SK-N-SH treated with all-trans-retinoic acid at 6 μM for 48 hours (cell line): ENCODE data around the gene NDOR1.
"Not testable (repeated sequence)": the region's sequence is repeated elsewhere in the genome, so short reads cannot be mapped to it uniquely, and the experiment has no call there.

Experiments used
- ARNTL ChIP-seq: fragments of 450-650 bp; formaldehyde crosslinking; IDR thresholded peaks from 2 replicates; pipeline ENCODE4 v1.5.0; 2020; ENCODE audit warnings: low read depth, mild to moderate bottlenecking, moderate library complexity, borderline replicate concordance
- CREB5 ChIP-seq: fragments of 250-450 bp; sonication (Bioruptor Pico); IDR thresholded peaks from 2 replicates; pipeline ENCODE4 v1.5.1; 2020; ENCODE audit warnings: low read depth, mild to moderate bottlenecking, moderate library complexity
- CSRNP3 ChIP-seq: fragments of 250-450 bp; sonication (Bioruptor Pico); IDR thresholded peaks from 2 replicates; pipeline ENCODE4 v1.5.1; 2021; ENCODE audit warnings: mild to moderate bottlenecking, moderate library complexity
- PATZ1 ChIP-seq: fragments of 250-450 bp; sonication (Bioruptor Pico); IDR thresholded peaks from 2 replicates; pipeline ENCODE4 v1.8.0; 2020; ENCODE audit warnings: mild to moderate bottlenecking, moderate library complexity, borderline replicate concordance
- PPARA ChIP-seq: fragments of 250-450 bp; sonication (Bioruptor Pico); IDR thresholded peaks from 2 replicates; pipeline ENCODE4 v1.5.0; 2020; ENCODE audit warnings: mild to moderate bottlenecking, borderline replicate concordance
- RARB ChIP-seq: fragments of 250-450 bp; sonication (Bioruptor Pico); IDR thresholded peaks from 2 replicates; pipeline ENCODE4 v1.8.0; 2021; ENCODE audit warnings: mild to moderate bottlenecking, moderate library complexity
- SNAI2 ChIP-seq: fragments of 250-450 bp; sonication (Bioruptor Pico); IDR thresholded peaks from 2 replicates; pipeline ENCODE4 v1.5.0; 2020; ENCODE audit warnings: mild to moderate bottlenecking, moderate library complexity
- TSHZ2 ChIP-seq: fragments of 250-450 bp; sonication (Bioruptor Pico); IDR thresholded peaks from 2 replicates; pipeline ENCODE4 v1.5.0; 2020; ENCODE audit warnings: mild to moderate bottlenecking, moderate library complexity
- ZFP3 ChIP-seq: fragments of 250-450 bp; sonication (Bioruptor Pico); IDR thresholded peaks from 2 replicates; pipeline ENCODE4 v1.5.0; 2020; ENCODE audit warnings: mild to moderate bottlenecking, moderate library complexity
- ZNF8 ChIP-seq: fragments of 450-650 bp; formaldehyde crosslinking; IDR thresholded peaks from 2 replicates; pipeline ENCODE4 v1.5.0; 2020; ENCODE audit warnings: mild to moderate bottlenecking, moderate library complexity

GRCh38 chr9:137243266-137243625, 37.7 kb downstream of the NDOR1 start:
- not testable (repeated sequence) for TF ChIP-seq RARB (CRISPR knock-in tag); SNAI2 (CRISPR knock-in tag); PPARA (CRISPR knock-in tag); PATZ1; ARNTL (CRISPR knock-in tag); ZNF8 (CRISPR knock-in tag); TSHZ2; ZFP3 (CRISPR knock-in tag); CREB5 (CRISPR knock-in tag); CSRNP3 (CRISPR knock-in tag)
